ENCODE data around the gene BCL11B.

The BCL11B gene

GRCh38 chr14:99216191-99216590, 55.8 kb downstream of the BCL11B start:
- no peak for DNase-seq

- no peak for DNase-seq
These were observed 56.7 kb downstream of the BCL11B start for GRCh38 chr14:99215277-99215676.

DNA sequence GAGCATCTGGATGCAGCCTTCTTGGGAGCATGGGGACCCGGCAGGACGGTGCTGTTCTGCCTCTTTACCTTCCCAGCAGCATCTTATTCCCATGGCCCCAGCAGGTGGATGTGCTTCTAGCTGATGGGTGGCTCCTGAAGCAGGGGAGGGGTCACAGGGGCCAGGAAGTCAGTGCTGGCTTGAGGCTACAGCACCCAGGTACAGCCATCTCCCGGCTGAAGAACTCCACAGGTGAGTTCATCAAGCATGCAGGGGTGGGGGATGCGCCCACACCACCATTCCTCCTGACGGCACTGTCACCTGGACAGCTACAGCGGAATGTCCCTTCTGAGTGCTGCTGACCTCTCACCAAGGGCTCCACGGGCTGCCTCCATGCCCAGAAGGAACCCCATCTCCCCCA, 57.3 kb downstream of the BCL11B start:
- no peak for DNase-seq

DNA sequence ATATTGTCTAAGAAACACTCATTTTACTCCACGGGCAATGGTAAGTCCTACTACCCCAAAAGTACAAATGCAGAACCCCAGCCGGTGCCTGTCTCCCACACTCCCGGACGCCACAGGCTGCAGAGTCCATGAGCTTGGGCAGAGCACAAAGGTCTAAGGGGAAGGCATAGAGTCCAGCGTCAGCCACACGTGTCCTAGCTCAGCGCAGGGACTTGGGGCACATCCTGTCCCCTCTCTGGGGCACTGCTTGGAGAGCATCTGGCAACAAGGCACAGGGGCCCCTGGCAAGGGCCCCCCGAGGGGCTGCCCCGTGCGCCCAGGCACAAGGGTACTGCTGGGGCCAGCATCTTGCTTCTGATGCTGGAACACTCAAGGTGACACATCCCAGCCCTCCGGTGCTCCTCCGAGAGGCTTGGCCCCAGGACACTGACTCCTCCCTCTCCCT, 58.4 kb downstream of the BCL11B start:
- no peak for DNase-seq

- DNase-seq, result no peak
These were observed 58.9 kb downstream of the BCL11B start for GRCh38 chr14:99213101-99213500.

- no peak for DNase-seq
These were observed 59.4 kb downstream of the BCL11B start for GRCh38 chr14:99212646-99213045.

DNA sequence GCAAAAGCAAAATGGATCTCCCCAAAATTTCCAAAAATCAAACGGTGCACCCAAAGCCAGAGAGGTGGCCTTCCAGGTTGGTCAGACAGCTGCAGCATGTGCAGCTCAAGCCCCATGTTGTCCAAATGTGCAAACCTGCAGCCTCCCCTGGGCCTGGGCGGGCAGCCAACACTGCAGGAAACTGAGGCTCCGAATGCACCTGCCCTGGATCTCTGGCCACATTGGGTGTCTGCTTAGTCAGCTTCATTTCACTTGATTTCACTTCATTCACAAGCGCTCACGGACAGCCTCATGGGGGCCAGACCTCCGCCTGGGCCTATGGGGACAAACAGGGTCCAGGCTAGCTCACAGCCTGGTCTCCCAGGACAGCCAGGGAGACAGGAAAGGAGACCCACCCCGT, 59.8 kb downstream of the BCL11B start:
- no peak for DNase-seq

GRCh38 chr14:99211410-99211809, 60.6 kb downstream of the BCL11B start:
- no peak for DNase-seq

DNA sequence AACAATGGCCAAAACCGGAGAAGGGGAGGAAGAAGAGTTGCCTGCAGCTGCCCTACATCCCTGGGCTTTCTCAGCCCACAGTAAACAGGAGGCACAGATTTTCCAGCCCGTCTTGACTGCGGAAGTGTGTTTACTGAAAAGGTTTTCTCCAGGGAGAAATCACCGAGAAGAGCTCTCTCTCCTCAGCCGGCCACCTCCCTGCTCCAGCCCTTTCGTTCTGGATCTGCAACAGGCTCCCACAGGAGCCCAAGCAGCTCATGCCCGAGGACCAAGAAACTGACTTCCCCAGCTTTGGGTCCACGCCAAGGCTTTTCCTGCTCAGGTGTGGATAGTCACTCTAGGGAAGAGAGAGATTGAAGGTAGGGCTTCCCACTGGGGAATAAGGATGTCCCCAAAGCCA, 61.7 kb downstream of the BCL11B start:
- no peak for DNase-seq

GRCh38 chr14:99209409-99209808, 62.6 kb downstream of the BCL11B start:
- DNase-seq, result no peak

DNA sequence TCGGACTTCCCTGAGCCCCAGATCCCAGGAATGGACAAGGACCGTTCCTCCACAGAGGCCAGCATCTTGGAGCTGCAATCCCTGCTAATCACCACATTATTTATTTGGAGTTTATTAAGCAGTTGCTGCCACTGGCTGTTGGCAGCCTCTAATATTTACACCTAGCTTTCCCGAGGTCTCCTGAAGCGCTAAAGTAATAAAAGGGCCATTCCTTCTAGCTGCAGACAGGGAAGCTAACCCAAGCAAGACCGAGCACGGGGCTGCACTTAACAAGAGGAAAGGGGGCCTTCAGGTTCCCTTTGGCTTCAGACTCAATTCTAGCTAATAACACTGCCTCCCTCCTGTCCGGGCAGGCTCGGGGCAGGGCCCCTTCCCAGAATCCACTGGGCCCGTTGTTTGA, 63.7 kb downstream of the BCL11B start:
- DNase-seq, result no peak

GRCh38 chr14:99207456-99207855, 64.5 kb downstream of the BCL11B start:
- no peak for DNase-seq

DNA sequence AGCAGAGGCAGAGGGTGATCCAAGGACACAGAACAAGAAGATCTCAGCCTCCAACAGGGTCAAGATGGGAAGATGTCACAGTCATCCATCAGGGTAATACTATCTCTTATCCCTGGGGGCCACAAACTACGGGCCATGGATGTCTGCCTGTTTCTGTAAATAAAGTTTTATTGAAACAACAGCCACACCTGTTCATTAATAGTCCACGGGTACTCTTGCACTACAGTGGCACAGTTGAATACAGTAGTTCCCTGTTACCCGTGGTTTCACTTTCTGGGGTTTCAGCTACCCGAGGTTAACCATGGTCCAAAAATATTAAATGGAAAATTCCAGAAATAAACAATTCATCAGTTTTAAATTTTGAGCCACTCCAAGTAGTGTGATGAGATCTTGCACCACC, 65.9 kb downstream of the BCL11B start:
- DNase-seq, result no peak

DNA sequence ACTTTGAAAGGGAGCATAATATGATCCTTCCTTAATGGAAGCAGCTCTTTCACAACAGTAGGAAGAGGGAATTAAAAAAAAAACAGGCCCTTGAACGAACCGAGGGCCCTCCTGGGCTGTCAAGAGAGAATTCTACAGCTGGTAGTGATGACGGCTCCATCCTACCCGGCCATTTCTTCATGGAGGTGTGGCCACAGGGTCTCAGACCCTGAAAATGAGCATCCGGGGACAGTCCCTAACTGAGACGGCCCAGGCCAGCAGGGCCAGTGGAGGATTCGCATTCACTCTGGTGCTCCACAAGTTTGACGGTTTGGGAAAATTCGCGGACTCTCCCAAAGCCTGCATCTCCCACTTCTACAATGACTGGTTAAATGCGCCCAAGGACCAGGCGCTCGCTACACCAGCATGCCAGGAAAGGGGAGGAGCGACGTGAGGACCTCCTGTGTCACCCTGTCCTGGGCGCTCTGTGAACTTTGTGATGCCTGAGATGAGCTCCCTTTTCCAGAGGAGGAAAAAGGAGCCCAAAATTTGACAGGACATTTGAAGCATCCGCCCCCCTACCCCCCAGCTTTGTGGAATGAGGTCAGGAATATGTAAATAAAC, 66.8 kb downstream of the BCL11B start:
- DNase-seq, result no peak

- DNase-seq, result no peak
These were observed 68.2 kb downstream of the BCL11B start for GRCh38 chr14:99203801-99204200.

DNA sequence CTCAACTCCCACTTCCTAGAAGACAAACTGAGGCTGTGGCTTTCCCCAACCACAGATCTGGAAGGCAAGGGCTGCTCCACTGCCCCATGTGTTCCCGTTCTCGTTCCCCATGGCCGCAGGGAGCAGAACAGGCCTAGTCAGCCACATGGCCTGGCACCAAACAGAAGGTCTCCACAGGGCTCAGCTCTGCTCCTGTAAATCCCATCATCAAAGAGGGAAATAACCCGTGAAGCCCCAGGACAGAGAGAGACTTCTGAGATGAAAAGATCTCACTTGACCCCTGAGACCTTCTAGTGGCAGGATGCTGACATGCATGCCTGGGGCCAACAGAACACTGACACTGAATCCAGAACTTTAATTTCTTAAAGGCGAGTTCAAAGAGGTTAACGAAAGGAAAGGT, 68.9 kb downstream of the BCL11B start:
- no peak for DNase-seq

- no peak for DNase-seq
These were observed 69.5 kb downstream of the BCL11B start for GRCh38 chr14:99202516-99202915.

- DNase-seq, result no peak
These were observed 70.5 kb downstream of the BCL11B start for GRCh38 chr14:99201351-99202073.

DNA sequence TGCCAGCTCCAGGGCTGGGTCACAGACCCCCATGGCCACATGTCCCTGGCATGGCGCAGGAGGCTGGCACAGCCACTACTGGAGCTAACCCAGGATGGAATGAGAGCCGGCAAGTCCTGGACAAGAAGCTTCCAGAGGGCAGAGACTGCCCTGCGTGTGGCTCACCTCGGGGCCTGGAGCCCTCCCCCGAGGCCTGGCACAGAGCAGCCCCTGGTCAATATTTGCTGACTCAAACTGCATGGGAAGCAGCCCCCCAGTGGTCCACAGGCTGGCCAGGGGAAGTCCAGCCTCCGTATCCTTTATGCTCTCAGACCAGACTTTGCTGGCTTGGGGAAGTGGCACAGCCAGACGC, 71.4 kb downstream of the BCL11B start:
- no peak for DNase-seq

DNA sequence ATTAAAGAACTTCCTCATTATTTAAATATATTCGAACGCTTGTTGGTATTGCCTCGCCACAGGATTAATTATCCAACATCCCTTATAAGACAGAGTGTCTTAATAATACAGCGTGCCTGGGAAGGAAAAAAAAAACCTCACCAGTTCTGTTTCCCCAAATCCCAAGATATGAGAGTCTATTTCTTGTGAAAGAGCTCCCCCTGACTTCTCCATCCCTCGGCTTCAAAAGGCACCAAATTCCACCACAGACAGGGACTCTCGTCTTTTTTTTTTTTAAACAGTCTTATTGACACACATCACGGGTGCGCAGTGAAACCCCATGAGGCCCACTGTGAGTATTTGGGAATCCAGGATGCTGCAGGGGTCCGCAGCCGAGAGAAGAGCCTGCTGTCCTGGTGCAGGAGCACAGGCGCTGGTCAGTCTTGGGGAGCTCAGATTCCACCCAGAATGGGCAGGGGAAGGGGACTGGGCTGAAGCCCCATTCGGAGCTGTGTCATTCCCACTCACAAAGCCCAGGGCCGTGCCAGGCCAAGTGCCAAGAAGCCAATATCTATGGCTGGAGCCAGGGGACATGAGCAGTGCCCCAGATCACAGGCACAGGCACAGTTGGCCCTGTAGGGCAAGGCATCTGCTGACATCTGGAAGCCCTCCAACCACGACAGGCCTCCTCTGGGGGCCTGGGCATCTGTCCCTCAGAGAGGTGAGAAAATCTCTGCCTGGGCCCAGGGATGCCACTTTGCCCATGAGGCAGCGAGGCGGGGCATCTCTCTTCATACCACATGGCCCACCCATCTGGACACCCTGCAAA, 71.9 kb downstream of the BCL11B start:
- DNase-seq, result no peak

GRCh38 chr14:99198746-99199502, 73.1 kb downstream of the BCL11B start:
- no peak for DNase-seq

- no peak for DNase-seq
These were observed 75.7 kb downstream of the BCL11B start for GRCh38 chr14:99196310-99196650.

- DNase-seq, result no peak
These were observed 76.2 kb downstream of the BCL11B start for GRCh38 chr14:99195602-99196309.
